Stimulated activated CD4-positive, alpha-beta T cell treated with anti-CD3 and anti-CD28 coated beads, Interleukin-1b, Interleukin-23, amount 100 ng/mL, for 48 hours (primary cell): ENCODE measurements around the gene RELN.
"Not testable (repeated sequence)": the region's sequence is repeated elsewhere in the genome, so short reads cannot be mapped to it uniquely, and the experiment has no call there.

ENCODE experiments used
- DNase-seq: peaks from one replicate; pipeline ENCODE4 v3.0.0-alpha.2; 2020

Gene RELN

DNA sequence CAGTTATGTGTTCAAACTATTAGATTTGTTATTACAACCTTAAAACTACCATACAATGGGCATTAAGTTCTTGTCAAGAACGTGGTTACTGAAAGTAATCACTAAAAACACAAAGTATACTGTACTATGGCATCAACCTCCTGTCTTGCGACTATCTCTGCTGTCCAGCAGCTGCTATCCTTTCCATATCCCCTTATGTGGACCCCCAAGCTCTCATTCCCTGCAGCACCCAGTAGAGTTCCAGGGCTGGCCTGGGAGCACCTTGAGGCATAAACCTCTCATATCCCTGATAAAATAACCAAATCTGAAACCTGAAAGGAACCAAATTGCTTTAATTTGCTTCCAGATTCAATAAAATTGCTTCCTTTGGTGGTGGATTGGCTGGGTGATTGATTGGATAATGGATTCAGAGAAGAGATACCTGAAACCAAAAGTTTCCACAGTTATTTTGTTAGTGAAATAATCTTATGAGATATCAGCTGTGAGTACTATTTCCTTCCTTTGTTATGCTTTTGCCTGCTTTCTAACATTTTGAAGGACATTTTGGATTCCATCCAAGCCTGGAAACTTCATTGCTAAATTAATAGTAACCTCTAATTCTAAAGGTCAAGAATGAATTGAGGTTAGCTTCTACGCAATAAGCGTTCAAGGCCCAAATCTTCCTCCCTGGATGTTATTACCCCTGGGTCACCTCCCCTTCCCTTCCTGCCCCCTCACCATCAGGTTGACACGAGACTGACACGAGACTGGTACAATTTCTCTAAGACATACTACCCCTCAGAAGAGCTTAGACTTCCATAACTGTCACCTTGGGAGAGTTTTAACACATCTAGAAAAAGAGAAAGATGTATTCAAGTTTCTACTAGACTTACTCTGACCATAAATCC, 48.8 kb downstream of the RELN start:
- no peak for DNase-seq

DNA sequence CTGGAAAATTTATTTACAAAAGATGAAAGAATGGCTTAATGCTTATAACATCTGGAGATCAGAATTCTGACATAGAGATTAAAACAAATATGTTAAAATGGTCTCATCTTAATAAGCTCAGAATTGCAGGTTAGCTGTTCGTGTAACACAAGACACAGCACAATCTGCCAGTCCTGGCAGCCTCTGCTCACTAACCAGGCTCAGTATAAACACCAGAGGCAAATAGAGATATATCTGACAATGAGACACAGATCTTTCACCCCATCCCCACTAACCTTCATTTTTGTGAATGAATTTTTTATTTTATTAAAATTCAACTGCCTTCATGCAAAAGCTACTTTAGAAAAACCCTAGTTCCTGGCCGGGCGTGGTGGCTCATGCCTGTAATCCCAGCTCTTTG, 51.8 kb downstream of the RELN start:
- no peak for DNase-seq

DNA sequence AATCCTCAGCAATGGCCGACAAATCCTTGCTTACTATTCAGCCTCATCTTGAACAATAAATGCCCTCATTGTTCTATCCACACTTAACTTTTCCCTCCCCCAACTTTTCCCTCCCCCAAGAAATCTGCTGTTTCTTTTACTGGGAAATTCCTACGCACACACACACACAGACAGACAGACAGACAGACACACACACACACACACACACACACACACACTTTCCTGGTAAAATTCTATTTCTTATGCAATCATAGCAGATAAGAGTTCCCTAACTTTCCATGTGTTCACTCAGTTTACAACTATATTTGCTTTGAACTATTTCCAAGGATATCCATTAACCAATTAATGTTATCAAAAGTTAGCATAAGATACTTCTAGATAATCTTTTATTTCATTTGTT, 52.9 kb downstream of the RELN start:
- DNase-seq = no peak

DNA sequence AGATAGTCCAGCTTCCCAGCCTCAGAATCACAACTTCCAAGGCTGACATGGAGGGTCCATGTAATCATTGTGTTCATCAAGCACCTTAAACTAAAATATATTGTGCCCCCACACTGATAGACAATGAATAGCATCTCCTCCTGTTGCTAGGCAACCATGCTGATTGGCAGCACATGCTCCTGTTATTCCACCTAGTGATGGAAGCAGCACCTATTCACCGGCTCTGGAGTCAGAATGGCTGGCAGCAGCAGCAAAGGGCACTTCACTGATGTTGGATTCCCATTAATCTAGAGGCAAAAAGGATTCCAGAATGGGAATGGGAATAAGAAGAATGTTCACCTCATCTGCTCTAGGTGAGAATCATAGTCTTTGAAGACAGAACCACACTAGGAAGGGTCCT, 55.0 kb downstream of the RELN start:
- no peak for DNase-seq

DNA sequence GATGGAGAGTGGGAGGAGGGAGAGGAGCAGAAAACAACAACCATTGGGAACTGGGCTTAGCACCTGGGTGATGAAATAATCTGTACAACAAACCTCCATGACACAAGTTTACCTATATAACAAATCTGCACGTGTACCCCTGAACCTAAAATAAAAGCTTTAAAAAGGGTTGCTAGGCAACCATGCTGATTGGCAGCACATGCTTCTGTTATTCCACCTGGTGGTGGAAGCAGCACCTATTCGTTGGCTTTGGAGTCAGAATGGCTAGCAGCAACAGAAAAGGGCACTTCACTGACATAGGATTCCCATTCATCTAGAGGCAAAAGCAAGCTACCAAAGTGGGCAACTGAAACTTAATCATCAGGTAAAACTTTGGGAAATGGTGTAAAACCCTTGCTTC, 57.1 kb downstream of the RELN start:
- no peak for DNase-seq

DNA sequence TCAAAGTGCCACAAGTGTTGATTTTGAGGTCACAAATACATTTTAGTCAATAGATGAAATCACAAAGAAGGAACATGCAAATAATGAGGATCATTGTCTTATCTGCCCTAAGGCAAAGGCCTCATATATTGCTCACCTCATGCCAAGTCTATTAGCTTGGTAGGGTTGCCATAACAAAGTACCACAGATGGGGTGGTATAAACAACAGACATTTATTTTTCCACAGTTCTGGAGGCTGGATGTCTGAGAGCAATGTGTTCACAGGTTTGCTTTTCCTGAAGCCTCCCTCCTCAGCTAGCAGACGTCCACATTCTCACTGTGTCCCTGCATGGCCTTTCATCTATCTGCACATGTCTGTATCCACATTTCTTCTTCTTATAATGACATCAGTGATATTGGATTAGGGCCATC, 59.6 kb downstream of the RELN start:
- DNase-seq = no peak

- DNase-seq = no peak
Measured at GRCh38 chr7:103928581-103928980, 60.9 kb downstream of the RELN start.

GRCh38 chr7:103924184-103924583, 65.3 kb downstream of the RELN start:
- no peak for DNase-seq

DNA sequence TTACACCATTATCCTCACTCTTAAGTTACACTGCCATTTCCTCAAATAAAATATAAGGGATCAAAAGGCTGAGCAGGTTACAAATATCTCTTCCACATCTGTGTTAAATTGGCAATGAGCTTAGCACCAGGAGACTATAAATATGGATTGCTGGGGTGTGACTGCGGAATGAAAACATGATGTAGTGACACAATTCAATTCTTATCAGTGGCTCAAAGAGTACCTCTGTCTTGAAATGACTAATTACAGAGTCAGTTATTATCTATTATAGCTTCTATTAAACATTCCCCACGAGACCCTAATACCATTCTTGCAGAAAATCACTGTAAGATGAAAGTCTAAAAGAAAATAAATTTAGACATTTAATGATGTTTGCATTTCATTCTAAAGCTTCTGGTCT, 67.1 kb downstream of the RELN start:
- DNase-seq = no peak

DNA sequence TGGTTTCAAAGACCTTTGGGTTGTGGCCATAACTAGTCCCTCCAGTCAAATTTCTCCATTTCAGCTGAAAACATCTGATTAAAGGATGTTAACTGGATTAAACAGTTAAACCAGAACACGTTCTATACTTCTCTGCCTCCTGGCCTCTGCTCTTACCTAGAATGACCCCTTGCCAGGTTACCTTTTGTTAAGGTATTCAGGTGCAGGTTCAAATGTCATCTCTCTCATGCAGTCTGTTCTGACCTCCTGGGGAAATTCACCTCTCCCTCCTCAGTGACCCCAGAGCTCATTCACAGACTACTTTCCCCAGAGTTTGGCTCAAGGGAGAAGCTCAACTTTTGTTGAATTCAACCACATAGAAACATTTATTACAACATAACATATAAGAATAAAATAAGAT, 67.8 kb downstream of the RELN start:
- no peak for DNase-seq

DNA sequence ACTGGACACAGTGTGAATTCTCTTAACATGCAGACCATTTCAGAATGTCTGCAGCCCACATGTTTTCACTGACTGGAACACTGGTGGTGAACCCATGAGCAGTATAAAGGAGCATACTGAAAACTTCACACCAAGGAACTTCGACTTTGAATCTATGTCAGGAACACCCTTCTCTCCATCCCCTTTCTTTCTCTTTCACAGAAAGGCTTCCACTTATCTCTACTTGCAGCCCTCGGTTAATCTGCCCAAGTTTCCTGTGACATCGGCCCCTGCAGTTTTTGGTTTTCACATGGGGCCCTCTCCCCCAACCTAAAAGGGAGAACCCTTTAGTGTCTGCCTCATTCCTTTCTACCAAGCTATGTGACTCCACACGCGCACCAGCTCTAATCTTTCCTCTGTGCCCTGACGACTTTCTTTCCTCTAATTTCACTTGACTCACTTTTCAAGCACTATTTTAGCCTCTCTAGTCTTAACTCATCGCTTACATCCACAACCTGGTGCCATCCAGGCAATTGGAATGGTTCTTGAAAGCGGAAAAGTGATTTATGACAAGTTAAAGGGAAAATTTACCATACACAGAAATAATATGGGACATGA, 70.1 kb downstream of the RELN start:
- no peak for DNase-seq

GRCh38 chr7:103918631-103919271, 70.7 kb downstream of the RELN start:
- no peak for DNase-seq

- DNase-seq = peak; percentile 4
Measured at GRCh38 chr7:103915680-103916357, 73.6 kb downstream of the RELN start.

DNA sequence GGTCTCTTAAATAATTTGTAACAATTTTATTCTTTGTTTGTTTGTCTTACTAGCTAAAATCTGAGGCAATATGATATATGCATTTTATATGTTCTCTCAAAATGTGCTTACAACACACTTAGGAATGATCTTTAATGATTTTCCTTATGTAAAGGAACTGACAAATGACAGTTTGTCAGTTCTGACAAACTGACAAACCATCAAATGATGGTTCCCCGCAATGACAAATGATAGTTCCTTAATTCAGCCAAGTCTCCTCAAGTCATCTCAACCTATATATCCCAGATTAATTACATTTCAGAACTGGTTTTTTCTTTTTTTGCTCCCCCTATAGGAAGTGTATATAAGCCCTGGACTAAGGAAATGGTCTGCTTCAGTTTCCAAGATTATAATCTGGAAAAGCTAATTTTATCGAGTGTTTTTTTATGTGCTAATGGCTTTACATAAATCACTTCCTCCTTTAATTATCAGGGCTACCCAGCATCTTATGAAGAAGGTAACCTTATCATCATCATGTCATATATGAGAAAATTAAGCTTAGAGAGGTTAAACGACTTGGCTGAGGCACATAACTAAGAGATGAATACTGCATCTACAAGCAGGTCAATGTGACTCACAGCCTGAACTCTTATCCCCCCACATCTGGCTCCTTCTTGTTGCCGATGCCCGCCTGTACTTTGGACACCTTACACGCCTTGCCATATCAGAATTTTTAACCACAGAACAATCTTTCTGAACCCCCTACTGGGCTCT, 75.1 kb downstream of the RELN start:
- DNase-seq = no peak

DNA sequence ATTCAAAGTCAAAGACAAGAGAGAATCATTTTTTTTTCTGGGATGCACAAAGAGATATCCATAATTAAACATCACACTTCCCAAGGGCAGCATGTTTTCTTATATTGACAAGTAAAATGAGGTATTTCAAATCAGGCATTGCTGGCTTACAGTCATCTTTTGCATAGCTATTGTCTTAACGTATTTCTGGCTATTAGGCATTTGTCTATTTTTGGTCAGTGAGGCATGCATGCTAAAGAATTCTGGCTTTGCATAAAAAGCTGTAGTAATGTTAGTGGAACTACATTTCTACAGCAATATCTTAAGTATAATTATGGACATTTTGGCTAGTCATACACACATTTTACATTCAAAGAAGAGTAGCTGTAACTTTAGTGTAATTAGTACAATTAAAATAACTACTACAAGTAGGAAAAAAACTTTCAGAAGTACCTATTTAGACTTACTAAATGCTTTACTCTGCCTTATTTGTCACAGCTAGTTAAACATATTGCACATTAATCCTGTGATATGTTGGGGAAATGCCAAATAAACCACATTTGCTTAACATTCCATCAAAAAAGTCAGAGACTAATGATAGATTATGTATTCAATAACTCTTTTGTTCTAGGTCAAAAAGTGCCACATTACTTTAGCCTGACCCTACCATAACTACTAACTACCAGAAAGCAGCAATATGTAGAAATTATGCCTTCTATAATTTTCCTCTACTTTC, 76.4 kb downstream of the RELN start:
- DNase-seq = no peak

- not testable (repeated sequence) for DNase-seq
Measured at GRCh38 chr7:103911015-103911414, 78.4 kb downstream of the RELN start.

- DNase-seq = no peak
Measured at GRCh38 chr7:103905997-103906396, 83.5 kb downstream of the RELN start.

GRCh38 chr7:103902917-103903316, 86.5 kb downstream of the RELN start:
- DNase-seq = no peak

- DNase-seq = not testable (repeated sequence)
Measured at GRCh38 chr7:103896826-103897225, 92.6 kb downstream of the RELN start.

DNA sequence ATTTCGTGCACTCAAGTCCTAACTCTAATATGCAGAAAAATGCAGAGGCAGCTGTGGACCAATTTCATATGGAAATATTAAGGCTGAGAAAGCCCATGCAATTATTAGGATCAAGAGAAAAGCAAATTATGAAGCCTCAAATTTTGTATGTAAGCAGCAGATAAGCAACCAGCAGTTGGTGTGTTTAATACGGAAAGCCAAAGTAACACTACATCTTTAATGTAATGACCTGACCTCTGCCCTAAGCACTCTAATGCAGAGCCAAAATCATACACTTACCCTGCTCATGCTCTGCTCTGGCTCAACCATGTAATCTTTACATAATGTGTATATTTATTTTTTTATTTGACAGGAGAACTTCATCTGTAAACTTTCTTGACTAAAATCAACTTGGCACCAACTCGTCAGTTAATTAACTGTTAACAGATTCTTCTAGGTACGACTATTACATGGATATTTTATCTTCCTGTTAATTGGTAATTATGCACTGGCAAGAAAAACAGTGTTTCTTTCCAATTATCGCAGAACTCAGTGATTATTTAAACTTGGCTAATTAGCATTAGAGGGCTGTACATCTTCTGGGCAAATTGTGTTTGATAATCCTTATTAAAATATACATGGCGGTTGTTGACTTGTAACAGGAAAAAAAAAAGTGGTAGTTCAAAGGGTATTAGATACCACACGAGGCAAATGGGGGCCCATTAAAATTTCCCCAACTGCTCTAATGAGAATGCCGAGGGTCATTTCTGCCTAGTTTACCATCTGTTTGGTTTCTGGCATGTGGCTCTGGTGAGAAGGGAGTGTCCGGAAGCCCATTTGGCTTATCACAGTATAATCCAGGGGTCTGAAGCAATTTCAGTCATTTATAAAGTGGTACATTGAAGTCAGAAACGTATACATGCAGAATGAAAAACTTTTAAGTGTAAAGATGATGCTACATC, 94.5 kb downstream of the RELN start:
- DNase-seq = no peak

- DNase-seq = no peak
Measured at GRCh38 chr7:103893350-103893749, 96.1 kb downstream of the RELN start.
